PC-3 (cell line): ENCODE results near the gene AKAP17A. TPM values are rescaled to one million over a fixed set of nuclear protein-coding genes. Genes with fewer than 3 reads are reported as not detected.

Source experiments
- ATAC-seq: fragments of 200-7000 bp; cut with Tn5 transposase; 2 replicates; pipeline ENCODE4 v1.9.1; 2020; ENCODE audit warnings: mild to moderate bottlenecking, moderate library complexity
- BruUV-seq: library from RNA; stranded (reverse); fragments of 400-500 nt; replicated peaks from 2 replicates; lab custom pipeline; 2021; lab: Mats Ljungman, UMichigan
- CTCF ChIA-PET: fragments of 300-600 bp; sonication (Branson Sonifier 250); formaldehyde crosslinking; loops from one replicate; lab custom pipeline; 2022; ENCODE audit warnings: antibody characterized with exemption; lab: Charles Lee
- POLR2A ChIA-PET: fragments of 300-600 bp; sonication (Branson Sonifier 250); formaldehyde crosslinking; loops from one replicate; lab custom pipeline; 2022; ENCODE audit warnings: antibody characterized with exemption; ENCODE audit not compliant: unreplicated experiment; lab: Charles Lee
- DNase-seq: peaks from one replicate; pipeline ENCODE4 v3.0.0-alpha.2; 2015
- H2AFZ ChIP-seq: fragments of 300-600 bp; sonication (generic); 2 replicates; pipeline ENCODE4 v1.6.0; 2016; ENCODE audit warnings: antibody characterized with exemption, low read length
- H3F3A ChIP-seq: fragments of 300-600 bp; sonication (generic); one replicate; pipeline ENCODE4 v1.6.0; 2017; ENCODE audit warnings: antibody characterized with exemption, low read length, control low read depth, mild to moderate bottlenecking; ENCODE audit not compliant: unreplicated experiment
- H3K27ac ChIP-seq: fragments of 300-600 bp; sonication (generic); 2 replicates; pipeline ENCODE4 v1.5.1; 2016; ENCODE audit warnings: mild to moderate bottlenecking, low read length
- H3K27me3 ChIP-seq: fragments of 300-600 bp; sonication (generic); 2 replicates; pipeline ENCODE4 v1.6.1; 2016; ENCODE audit warnings: low read length, mixed read lengths
- H3K36me3 ChIP-seq: fragments of 300-600 bp; sonication (generic); 2 replicates; pipeline ENCODE4 v1.6.1; 2016; ENCODE audit warnings: low read depth, mixed run types, low read length, mixed read lengths
- H3K4me1 ChIP-seq: fragments of 300-600 bp; sonication (generic); 2 replicates; pipeline ENCODE4 v1.5.1; 2016; ENCODE audit warnings: low read length; ENCODE audit not compliant: insufficient read depth
- H3K4me2 ChIP-seq: fragments of 300-600 bp; sonication (generic); 2 replicates; pipeline ENCODE4 v1.6.0; 2016; ENCODE audit warnings: low read length
- H3K4me3 ChIP-seq: fragments of 300-600 bp; sonication (generic); 2 replicates; pipeline ENCODE4 v1.5.1; 2016; ENCODE audit warnings: mild to moderate bottlenecking, low read length, mixed read lengths
- H3K79me2 ChIP-seq: fragments of 300-600 bp; sonication (generic); 2 replicates; pipeline ENCODE4 v1.6.1; 2017; ENCODE audit warnings: low read length, mixed read lengths
- H3K9ac ChIP-seq: fragments of 300-600 bp; sonication (generic); 2 replicates; pipeline ENCODE4 v1.6.0; 2016; ENCODE audit warnings: mild to moderate bottlenecking, low read length
- H3K9me2 ChIP-seq: fragments of 300-600 bp; sonication (generic); replicated peaks from 2 replicates; pipeline ENCODE4 v1.6.1; 2016; ENCODE audit warnings: mixed run types, low read length, mixed read lengths
- H3K9me3 ChIP-seq: fragments of 300-600 bp; sonication (generic); 2 replicates; pipeline ENCODE4 v1.6.1; 2016; ENCODE audit warnings: low read length, mixed read lengths
- H4K20me1 ChIP-seq: fragments of 300-600 bp; sonication (generic); 2 replicates; pipeline ENCODE4 v1.6.1; 2016; ENCODE audit warnings: low read length, mixed read lengths
- CTCF ChIP-seq: fragments of 300-600 bp; sonication (generic); conservative IDR thresholded peaks from 2 replicates; pipeline ENCODE4 v1.5.1; 2017; ENCODE audit warnings: antibody characterized with exemption, low read depth, mild to moderate bottlenecking, low read length
- EZH2 ChIP-seq: fragments of 300-600 bp; sonication (generic); IDR thresholded peaks from one replicate; pipeline ENCODE4 v1.6.1; 2017; ENCODE audit warnings: antibody characterized with exemption, mild to moderate bottlenecking, low read length; ENCODE audit not compliant: unreplicated experiment
- EZH2phosphoT487 ChIP-seq: fragments of 300-600 bp; sonication (generic); IDR thresholded peaks from 2 replicates; pipeline ENCODE4 v1.6.1; 2018; ENCODE audit warnings: mild to moderate bottlenecking, antibody characterized with exemption, low read length, borderline replicate concordance
- intact Hi-C: fragments of 100-400 bp; cut with micrococcal nuclease; formaldehyde crosslinking; loops from 2 replicates; pipeline ENCODE4 v1.9.0; 2023
- total RNA-seq: library from RNA; depleted of rRNA; stranded (reverse); fragments of >200 nt; gene quantifications from 2 replicates; pipeline ENCODE4 v1.2.3, GENCODE V29; 2014

Gene AKAP17A
- total RNA-seq, 1 experiment from 2014 or later = 36.8 TPM

GRCh38 chrX:1577845-1578244 lies 13.6 kb upstream of the AKAP17A start:
- no peaks in the 10 kb centered on the region for H3K79me2 ChIP-seq
- no peak for ATAC-seq
- H3K27ac ChIP-seq = no peak overlapping the region
- H3K27me3 ChIP-seq = no peaks in the 10 kb centered on the region
- BruUV-seq = no TSS peak
- no peak overlapping the region for H2AFZ ChIP-seq
- no peaks in the 10 kb centered on the region for H4K20me1 ChIP-seq
- TF ChIP-seq EZH2 (no peak), CTCF (no peak), EZH2phosphoT487 (no peak)
- H3K9me3 ChIP-seq = no peaks in the 10 kb centered on the region
- H3K9me2 ChIP-seq = no peaks in the 10 kb centered on the region
- H3K4me1 ChIP-seq = peaks cover 4% of the 10 kb centered on the region; the same call in 1 of the 2 replicates
- no peak for DNase-seq
- no peak overlapping the region for H3K4me2 ChIP-seq
- ChIA-PET POLR2A (no interaction called here), CTCF (no interaction called here)
- intact Hi-C loops = no loop called here
- H3F3A ChIP-seq = no peaks in the 10 kb centered on the region
- no peak overlapping the region for H3K4me3 ChIP-seq
- H3K9ac ChIP-seq = no peak overlapping the region
- H3K36me3 ChIP-seq = no peaks in the 10 kb centered on the region

GRCh38 chrX:1578511-1579173 lies 12.8 kb upstream of the AKAP17A start:
- H3F3A ChIP-seq = no peaks in the 10 kb centered on the region
- no peak overlapping the region for H3K9ac ChIP-seq
- no peaks in the 10 kb centered on the region for H3K36me3 ChIP-seq
- POLR2A ChIA-PET = no interaction called here
- H4K20me1 ChIP-seq = no peaks in the 10 kb centered on the region
- no peak for TF ChIP-seq EZH2phosphoT487
- no peak for TF ChIP-seq EZH2
- TF ChIP-seq CTCF = no peak
- H3K4me2 ChIP-seq = no peak overlapping the region
- no peak overlapping the region for H3K27ac ChIP-seq
- intact Hi-C loops = no loop called here
- BruUV-seq = no TSS peak
- CTCF ChIA-PET = no interaction called here
- no peaks in the 10 kb centered on the region for H3K9me3 ChIP-seq
- no peaks in the 10 kb centered on the region for H3K79me2 ChIP-seq
- DNase-seq = no peak
- no peaks in the 10 kb centered on the region for H3K9me2 ChIP-seq
- H3K27me3 ChIP-seq = no peaks in the 10 kb centered on the region
- ATAC-seq = no peak
- H3K4me3 ChIP-seq = no peak overlapping the region
- peaks cover 5% of the 10 kb centered on the region; the same call in 1 of the 2 replicates for H3K4me1 ChIP-seq
- H2AFZ ChIP-seq = no peak overlapping the region

- H3K4me3 ChIP-seq = no peak overlapping the region
- no peaks in the 10 kb centered on the region for H3K9me3 ChIP-seq
- H3K4me2 ChIP-seq = no peak overlapping the region
- no peaks in the 10 kb centered on the region for H3K27me3 ChIP-seq
- ATAC-seq (peak; percentile 58), DNase-seq (peak; percentile 71)
- peaks cover 5% of the 10 kb centered on the region; the same call in 1 of the 2 replicates for H3K4me1 ChIP-seq
- intact Hi-C loops = loop anchor here (2.0 to 5.0 kb wide), 2 partner anchors 126 to 334 kb away; no protein-coding TSS in a partner anchor
- no peaks in the 10 kb centered on the region for H3K36me3 ChIP-seq
- H3F3A ChIP-seq = no peaks in the 10 kb centered on the region
- ChIA-PET CTCF (no interaction called here), POLR2A (no interaction called here)
- peak overlapping the region; percentile 45; the same call in 1 of the 2 replicates for H2AFZ ChIP-seq
- H3K27ac ChIP-seq = no peak overlapping the region
- H4K20me1 ChIP-seq = no peaks in the 10 kb centered on the region
- no TSS peak for BruUV-seq
- no peaks in the 10 kb centered on the region for H3K79me2 ChIP-seq
- H3K9me2 ChIP-seq = no peaks in the 10 kb centered on the region
- TF ChIP-seq EZH2 (no peak), EZH2phosphoT487 (no peak), CTCF (peak; percentile 61)
- no peak overlapping the region for H3K9ac ChIP-seq
Measured at GRCh38 chrX:1581132-1581531, 10.3 kb upstream of the AKAP17A start.
